ENCODE data around the gene SCRG1. TPM values are rescaled to one million over a fixed set of nuclear protein-coding genes. Genes with fewer than 3 reads are reported as not detected.

SCRG1 gene
- total RNA-seq, 1 donor from 2014 or later = 0.49 TPM

DNA sequence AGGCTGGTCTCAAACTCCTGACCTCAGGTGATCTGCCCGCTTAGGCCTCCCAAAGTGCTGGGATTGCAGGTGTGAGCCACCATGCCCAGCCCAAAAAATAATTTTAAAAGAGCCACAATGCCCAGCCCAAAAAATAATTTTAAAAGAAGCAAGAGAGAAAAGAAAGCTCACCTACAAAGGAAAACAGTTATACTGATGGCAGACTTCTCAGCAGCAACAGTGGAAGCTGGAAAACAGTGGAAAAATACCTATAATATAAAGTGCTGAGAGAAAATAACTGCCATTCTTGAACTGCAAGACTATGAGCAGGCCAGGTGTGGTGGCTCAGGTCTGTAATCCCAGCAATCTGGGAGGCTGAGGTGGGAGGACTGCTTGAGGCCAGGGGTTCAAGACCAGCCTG, 51.4 kb downstream of the SCRG1 start:
- Histone ChIP-seq H3K27ac (no peak overlapping the region), H3K4me3 (no peak overlapping the region), H3K4me1 (no peaks in the 10 kb centered on the region), H3K9me3 (no peaks in the 10 kb centered on the region), H3K36me3 (no peaks in the 10 kb centered on the region), H3K27me3 (no peaks in the 10 kb centered on the region)
- TF ChIP-seq POLR2A (IDR thresholded peaks at IDR 0.05) (no peak), POLR2AphosphoS5 (IDR thresholded peaks at IDR 0.05; ENCODE audit: insufficient read depth in 1 of 2, low read depth in 1 of 2) (no peak)
- TF ChIP-seq, protein P1, sequence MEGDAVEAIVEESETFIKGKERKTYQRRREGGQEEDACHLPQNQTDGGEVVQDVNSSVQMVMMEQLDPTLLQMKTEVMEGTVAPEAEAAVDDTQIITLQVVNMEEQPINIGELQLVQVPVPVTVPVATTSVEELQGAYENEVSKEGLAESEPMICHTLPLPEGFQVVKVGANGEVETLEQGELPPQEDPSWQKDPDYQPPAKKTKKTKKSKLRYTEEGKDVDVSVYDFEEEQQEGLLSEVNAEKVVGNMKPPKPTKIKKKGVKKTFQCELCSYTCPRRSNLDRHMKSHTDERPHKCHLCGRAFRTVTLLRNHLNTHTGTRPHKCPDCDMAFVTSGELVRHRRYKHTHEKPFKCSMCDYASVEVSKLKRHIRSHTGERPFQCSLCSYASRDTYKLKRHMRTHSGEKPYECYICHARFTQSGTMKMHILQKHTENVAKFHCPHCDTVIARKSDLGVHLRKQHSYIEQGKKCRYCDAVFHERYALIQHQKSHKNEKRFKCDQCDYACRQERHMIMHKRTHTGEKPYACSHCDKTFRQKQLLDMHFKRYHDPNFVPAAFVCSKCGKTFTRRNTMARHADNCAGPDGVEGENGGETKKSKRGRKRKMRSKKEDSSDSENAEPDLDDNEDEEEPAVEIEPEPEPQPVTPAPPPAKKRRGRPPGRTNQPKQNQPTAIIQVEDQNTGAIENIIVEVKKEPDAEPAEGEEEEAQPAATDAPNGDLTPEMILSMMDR (IDR thresholded peaks at IDR 0.05) = no peak
- no peak for DNase-seq (ENCODE audit: extremely low spot score in 2 of 2)
- intact Hi-C loops (cut with DNase I) = no loop called here

DNA sequence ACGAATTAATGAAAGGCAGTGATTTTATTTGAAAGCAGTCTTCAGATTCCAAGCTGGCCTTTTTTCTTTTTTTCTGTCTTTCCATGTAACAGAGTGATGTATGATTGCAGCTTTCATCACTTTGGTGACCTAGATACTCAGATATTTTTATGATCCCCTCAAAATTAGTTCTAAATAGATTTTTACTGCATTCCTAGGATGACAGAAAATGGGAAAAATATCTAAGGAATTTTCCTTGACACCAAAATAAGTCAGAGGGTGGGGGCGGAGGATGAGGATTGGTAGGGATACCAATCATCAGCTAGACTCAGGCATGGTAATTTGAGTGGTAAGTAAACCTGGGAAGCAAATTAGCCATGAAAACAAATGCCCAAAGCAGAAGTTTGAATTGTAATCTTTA, 52.8 kb downstream of the SCRG1 start:
- H3K36me3 ChIP-seq = no peaks in the 10 kb centered on the region
- no peak overlapping the region for H3K27ac ChIP-seq
- intact Hi-C loops (cut with DNase I) = no loop called here
- TF ChIP-seq POLR2AphosphoS5 (IDR thresholded peaks at IDR 0.05; ENCODE audit: insufficient read depth in 1 of 2, low read depth in 1 of 2) (no peak), POLR2A (IDR thresholded peaks at IDR 0.05) (no peak)
- TF ChIP-seq, protein P1 (IDR thresholded peaks at IDR 0.05) = no peak
- H3K4me1 ChIP-seq = no peaks in the 10 kb centered on the region
- no peaks in the 10 kb centered on the region for H3K27me3 ChIP-seq
- no peaks in the 10 kb centered on the region for H3K9me3 ChIP-seq
- no peak overlapping the region for H3K4me3 ChIP-seq
- no peak for DNase-seq (ENCODE audit: extremely low spot score in 2 of 2)

DNA sequence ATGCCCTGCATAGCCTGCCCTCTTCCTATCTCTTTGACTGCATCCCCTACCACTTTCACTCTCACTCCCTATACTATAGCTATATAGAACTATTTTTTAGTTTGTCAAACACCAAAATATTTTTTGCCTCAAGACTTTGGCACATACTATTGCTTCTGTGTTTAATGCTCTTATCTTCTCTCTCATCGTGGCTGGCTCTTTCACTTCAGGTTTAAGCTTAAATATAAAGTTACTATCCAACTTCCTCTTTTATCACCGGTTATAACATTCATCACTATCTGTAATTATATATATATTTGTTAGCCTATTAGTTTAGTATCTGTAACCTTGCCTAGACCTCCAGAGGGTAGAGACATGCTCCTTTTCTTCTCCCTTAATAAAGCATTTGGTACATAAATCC, 53.3 kb downstream of the SCRG1 start:
- DNase-seq (ENCODE audit: extremely low spot score in 2 of 2) = no peak

DNA sequence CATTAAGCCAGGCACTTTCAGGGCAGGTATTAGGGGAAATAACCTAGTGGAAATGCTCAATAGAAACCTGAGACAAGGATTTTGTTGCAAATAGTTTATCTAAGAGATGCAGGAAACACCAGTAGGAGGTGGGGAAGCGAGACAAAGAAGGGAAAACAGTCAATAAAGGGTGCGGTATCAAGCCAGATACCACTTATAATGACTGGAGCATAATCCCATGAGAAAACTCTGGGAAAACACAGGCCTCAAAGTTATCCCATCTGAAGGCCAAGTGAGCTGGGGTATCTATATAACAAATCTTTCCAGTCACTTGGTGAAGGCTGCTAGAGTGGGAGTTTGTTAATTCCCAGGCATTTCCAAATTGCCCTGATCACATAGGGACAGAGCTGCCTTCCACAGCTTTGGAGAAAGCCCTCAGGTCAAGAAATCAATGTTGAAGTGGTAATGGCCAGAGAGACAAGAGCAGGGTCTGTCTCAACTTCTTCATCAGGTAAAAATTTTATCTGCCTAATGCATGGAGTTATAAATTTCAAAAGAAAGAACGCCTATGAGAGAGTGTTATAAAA, 55.0 kb downstream of the SCRG1 start:
- Histone ChIP-seq H3K27ac (no peak overlapping the region), H3K4me1 (no peaks in the 10 kb centered on the region), H3K36me3 (no peaks in the 10 kb centered on the region), H3K4me3 (no peak overlapping the region), H3K9me3 (no peaks in the 10 kb centered on the region), H3K27me3 (no peaks in the 10 kb centered on the region)
- intact Hi-C loops (cut with DNase I) = no loop called here
- DNase-seq (ENCODE audit: extremely low spot score in 2 of 2) = no peak
- TF ChIP-seq POLR2A (IDR thresholded peaks at IDR 0.05) = no peak
- TF ChIP-seq, protein P1 (IDR thresholded peaks at IDR 0.05) = no peak
- TF ChIP-seq POLR2AphosphoS5 (IDR thresholded peaks at IDR 0.05; ENCODE audit: insufficient read depth in 1 of 2, low read depth in 1 of 2) = no peak

More for the DNA sequence above, 53.3 kb downstream of the SCRG1 start:
- Histone ChIP-seq H3K9me3 (no peaks in the 10 kb centered on the region), H3K27ac (no peak overlapping the region), H3K4me1 (no peaks in the 10 kb centered on the region), H3K27me3 (no peaks in the 10 kb centered on the region), H3K36me3 (no peaks in the 10 kb centered on the region), H3K4me3 (no peak overlapping the region)
- intact Hi-C loops (cut with DNase I) = no loop called here
- no peak for TF ChIP-seq POLR2AphosphoS5 (IDR thresholded peaks at IDR 0.05; ENCODE audit: insufficient read depth in 1 of 2, low read depth in 1 of 2)
- no peak for TF ChIP-seq POLR2A (IDR thresholded peaks at IDR 0.05)
- TF ChIP-seq, protein P1 (IDR thresholded peaks at IDR 0.05) = no peak

DNA sequence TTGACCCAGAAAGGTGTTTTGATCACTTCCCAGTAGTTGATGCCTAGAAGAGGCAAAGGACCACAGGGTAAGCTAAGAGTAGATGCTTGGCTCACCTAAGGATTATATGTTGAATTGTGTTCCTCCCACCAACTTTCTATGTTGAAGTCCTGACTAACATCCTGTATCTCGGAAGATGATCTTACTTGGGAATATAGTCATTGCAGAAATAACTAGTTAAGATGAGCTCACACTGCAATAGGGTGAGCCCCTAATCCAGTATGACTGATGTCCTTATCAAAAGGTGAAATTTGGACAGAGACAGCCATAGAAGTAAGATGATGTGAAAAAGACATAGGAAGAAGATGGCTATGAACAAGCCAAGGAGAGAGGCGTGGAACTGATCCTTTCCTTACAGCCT, 61.5 kb downstream of the SCRG1 start:
- Histone ChIP-seq H3K4me3 (no peak overlapping the region), H3K27ac (no peak overlapping the region), H3K9me3 (no peaks in the 10 kb centered on the region), H3K27me3 (no peaks in the 10 kb centered on the region), H3K36me3 (no peaks in the 10 kb centered on the region), H3K4me1 (peaks cover 8% of the 10 kb centered on the region)
- TF ChIP-seq POLR2AphosphoS5 (IDR thresholded peaks at IDR 0.05; ENCODE audit: insufficient read depth in 1 of 2, low read depth in 1 of 2) = no peak
- TF ChIP-seq, protein P1 (IDR thresholded peaks at IDR 0.05) = no peak
- no peak for TF ChIP-seq POLR2A (IDR thresholded peaks at IDR 0.05)
- intact Hi-C loops (cut with DNase I) = no loop called here
- DNase-seq (ENCODE audit: extremely low spot score in 2 of 2) = no peak

All from vagina (tissue), 2 donors.